H1 (cell line): ENCODE results near the gene RRP9. TPM values are rescaled to one million over a fixed set of nuclear protein-coding genes. Genes with fewer than 3 reads are reported as not detected.

ENCODE experiments used
- CTCF ChIA-PET: fragments of 300-600 bp; sonication (Branson Sonifier 250); formaldehyde crosslinking; loops from one replicate; lab custom pipeline; 2021; ENCODE audit not compliant: partially characterized antibody; lab: Charles Lee
- POLR2A ChIA-PET: fragments of 300-600 bp; sonication (Branson Sonifier 250); formaldehyde crosslinking; loops from one replicate; lab custom pipeline; 2021; ENCODE audit warnings: inconsistent platforms; ENCODE audit not compliant: partially characterized antibody; lab: Charles Lee
- DNase-seq, 2 experiments: peaks; one replicate each; pipeline versions ENCODE4 v3.0.0 to v3.0.0-alpha.2; 2010 to 2022; ENCODE audit warnings: low spot score in 2 of 2, low read depth in 1 of 2, mixed read lengths in 1 of 2
- FAIRE-seq: peaks from 2 replicates; lab custom pipeline; 2011; peaks lifted over from hg19 to GRCh38; lab: Jason Lieb, UNC
- H2AFZ ChIP-seq: 2 replicates; pipeline ENCODE4 v1.8.1; 2012; ENCODE audit warnings: low read length, inconsistent platforms
- H2AK5ac ChIP-seq: 2 replicates; pipeline ENCODE4 v1.6.1; 2013; ENCODE audit warnings: low read depth, low read length
- H2BK120ac ChIP-seq: replicated peaks from 2 replicates; pipeline ENCODE3; 2013; ENCODE audit warnings: low read depth, low read length, inconsistent platforms
- H2BK12ac ChIP-seq: 2 replicates; pipeline ENCODE4 v1.6.1; 2013; ENCODE audit warnings: low read depth, low read length
- H2BK15ac ChIP-seq: 2 replicates; pipeline ENCODE4 v1.6.1; 2013; ENCODE audit warnings: low read length
- H2BK20ac ChIP-seq: 2 replicates; pipeline ENCODE4 v1.6.1; 2013; ENCODE audit warnings: low read length
- H2BK5ac ChIP-seq: 2 replicates; pipeline ENCODE4 v1.6.1; 2013; ENCODE audit warnings: low read depth, low read length
- H3K14ac ChIP-seq: 2 replicates; pipeline ENCODE4 v1.6.1; 2013; ENCODE audit warnings: inconsistent platforms; ENCODE audit not compliant: insufficient read length
- H3K18ac ChIP-seq: 2 replicates; pipeline ENCODE4 v1.6.1; 2013; ENCODE audit warnings: low read length; ENCODE audit errors: extremely low read depth
- H3K23ac ChIP-seq: 2 replicates; pipeline ENCODE4 v1.6.1; 2013; ENCODE audit warnings: inconsistent platforms; ENCODE audit not compliant: insufficient read length
- H3K23me2 ChIP-seq: 2 replicates; pipeline ENCODE4 v1.6.1; 2013; ENCODE audit warnings: low read depth, low read length
- H3K27ac ChIP-seq: 2 replicates; pipeline ENCODE4 v1.6.1; 2011; ENCODE audit warnings: low read depth, low read length, inconsistent platforms
- H3K27me3 ChIP-seq, 4 experiments: replicated peaks in 1 of 4; 1 replicate in 1 of 4; 2 replicates in 3 of 4; pipeline versions ENCODE4 v1.6.1 to v1.8.1; 2011 to 2013; ENCODE audit warnings: low read length in 3 of 4, mild to moderate bottlenecking in 3 of 4, inconsistent platforms in 2 of 4, mixed read lengths in 2 of 4, moderate library complexity in 1 of 4; ENCODE audit not compliant: control insufficient read depth in 3 of 4, insufficient read depth in 3 of 4; ENCODE audit errors: extremely low read depth in 1 of 4
- H3K36me3 ChIP-seq, 4 experiments: 2 replicates each; pipeline versions ENCODE4 v1.6.1 to v1.8.1; 2011 to 2013; ENCODE audit warnings: mild to moderate bottlenecking in 4 of 4, low read length in 3 of 4, moderate library complexity in 2 of 4, control low read depth in 1 of 4, inconsistent platforms in 1 of 4; ENCODE audit not compliant: insufficient read depth in 4 of 4, control insufficient read depth in 2 of 4
- H3K4ac ChIP-seq: replicated peaks from 2 replicates; pipeline ENCODE3; 2013; ENCODE audit warnings: low read length, low read depth, mixed read lengths, inconsistent platforms; ENCODE audit not compliant: insufficient read length
- H3K4me1 ChIP-seq, 4 experiments: replicated peaks in 1 of 4; 1 replicate in 1 of 4; 2 replicates in 3 of 4; pipeline versions ENCODE4 v1.6.1 to v1.8.1; 2011 to 2013; ENCODE audit warnings: low read length in 3 of 4, inconsistent platforms in 2 of 4, mixed read lengths in 1 of 4; ENCODE audit not compliant: insufficient read depth in 4 of 4, control insufficient read depth in 3 of 4
- H3K4me2 ChIP-seq, 2 experiments: 2 replicates each; pipeline versions ENCODE4 v1.6.1 to v1.8.1; 2011 to 2013; ENCODE audit warnings: low read depth in 2 of 2, low read length in 2 of 2, control low read depth in 1 of 2, inconsistent platforms in 1 of 2, mild to moderate bottlenecking in 1 of 2; ENCODE audit not compliant: insufficient read depth in 1 of 2
- H3K4me3 ChIP-seq, 4 experiments: fragments of 200-600, 300-600 bp in 1 of 4; sonication (generic), shearing (Covaris generic), sonication (Bioruptor Twin) in 1 of 4; 2 replicates each; pipeline versions ENCODE4 v1.5.1 to v1.8.1; 2011 to 2016; ENCODE audit warnings: low read length in 4 of 4, low read depth in 3 of 4, control low read depth in 2 of 4, inconsistent platforms in 2 of 4, mild to moderate bottlenecking in 2 of 4, mixed read lengths in 1 of 4, moderate library complexity in 1 of 4; ENCODE audit not compliant: insufficient read depth in 2 of 4; ENCODE audit errors: extremely low read depth in 1 of 4
- H3K56ac ChIP-seq: replicated peaks from 2 replicates; pipeline ENCODE3; 2013; ENCODE audit warnings: low read depth, mild to moderate bottlenecking, mixed read lengths, low read length, inconsistent platforms; ENCODE audit not compliant: insufficient read length
- H3K79me1 ChIP-seq: 2 replicates; pipeline ENCODE4 v1.6.1; 2013; ENCODE audit warnings: low read depth, low read length, control low read depth
- H3K79me2 ChIP-seq, 2 experiments: 2 replicates each; pipeline versions ENCODE4 v1.6.1 to v1.8.1; 2012 to 2013; ENCODE audit warnings: low read length in 2 of 2, mild to moderate bottlenecking in 2 of 2, inconsistent platforms in 1 of 2; ENCODE audit not compliant: insufficient read depth in 2 of 2, control insufficient read depth in 1 of 2
- H3K9ac ChIP-seq, 4 experiments: replicated peaks in 1 of 4; 1 replicate in 1 of 4; 2 replicates in 3 of 4; pipeline versions ENCODE4 v1.6.1 to v1.8.1; 2011 to 2013; ENCODE audit warnings: low read depth in 3 of 4, low read length in 3 of 4, control low read depth in 2 of 4, mild to moderate bottlenecking in 2 of 4, moderate library complexity in 2 of 4, inconsistent platforms in 1 of 4; ENCODE audit errors: extremely low read depth in 1 of 4
- H3K9me3 ChIP-seq, 2 experiments: 2 replicates each; pipeline versions ENCODE4 v1.6.1 to v1.8.1; 2012 to 2013; ENCODE audit warnings: mild to moderate bottlenecking in 2 of 2, moderate library complexity in 2 of 2, control low read depth in 1 of 2, inconsistent platforms in 1 of 2, low read depth in 1 of 2, low read length in 1 of 2, mixed read lengths in 1 of 2; ENCODE audit not compliant: insufficient read depth in 2 of 2
- H4K20me1 ChIP-seq, 2 experiments: replicated peaks in 1 of 2; 2 replicates each; pipeline versions ENCODE3 to v1.8.1; 2011 to 2013; ENCODE audit warnings: inconsistent platforms in 2 of 2, low read length in 2 of 2, mild to moderate bottlenecking in 1 of 2; ENCODE audit not compliant: insufficient read depth in 2 of 2, control insufficient read depth in 1 of 2
- H4K5ac ChIP-seq: 2 replicates; pipeline ENCODE4 v1.6.1; 2013; ENCODE audit warnings: low read length, low read depth, mixed read lengths, inconsistent platforms; ENCODE audit not compliant: insufficient read length
- H4K8ac ChIP-seq: 2 replicates; pipeline ENCODE4 v1.8.0; 2013; ENCODE audit warnings: mild to moderate bottlenecking, moderate library complexity, low read length, inconsistent platforms; ENCODE audit not compliant: insufficient read depth; ENCODE audit errors: extremely low read depth
- H4K91ac ChIP-seq: replicated peaks from 2 replicates; pipeline ENCODE3; 2013; ENCODE audit warnings: low read length, mixed read lengths, inconsistent platforms; ENCODE audit not compliant: insufficient read length
- ATF3 ChIP-seq: IDR thresholded peaks from 2 replicates; pipeline ENCODE4 v1.6.1; 2011; ENCODE audit warnings: low read depth, mild to moderate bottlenecking, low read length; ENCODE audit not compliant: insufficient read depth
- BRCA1 ChIP-seq: IDR thresholded peaks from 2 replicates; pipeline ENCODE4 v1.6.1; 2012; ENCODE audit warnings: low read depth, low read length, improper control_type of control experiment
- CTCF ChIP-seq, 3 experiments: IDR thresholded peaks; 1 replicate in 2 of 3; 2 replicates in 1 of 3; pipeline versions ENCODE4 v1.5.1 to v1.6.1; 2011; ENCODE audit warnings: low read length in 3 of 3, mild to moderate bottlenecking in 3 of 3, inconsistent platforms in 2 of 3, low read depth in 1 of 3, moderate library complexity in 1 of 3; ENCODE audit not compliant: insufficient read depth in 1 of 3; ENCODE audit errors: control extremely low read depth in 1 of 3
- EGR1 ChIP-seq: IDR thresholded peaks from 2 replicates; pipeline ENCODE4 v1.6.1; 2011; ENCODE audit warnings: low read depth, low read length, borderline replicate concordance
- GTF2F1 ChIP-seq: IDR thresholded peaks from 2 replicates; pipeline ENCODE4 v1.6.1; 2012; ENCODE audit warnings: low read depth, low read length, improper control_type of control experiment, borderline replicate concordance
- KDM5A ChIP-seq: fragments of 200-600 bp; IDR thresholded peaks from 2 replicates; pipeline ENCODE4 v1.7.1; 2012; ENCODE audit warnings: mild to moderate bottlenecking, low read length, inconsistent platforms, mixed read lengths
- SIX5 ChIP-seq: IDR thresholded peaks from 2 replicates; pipeline ENCODE4 v1.6.1; 2011; ENCODE audit warnings: mild to moderate bottlenecking, low read depth, low read length
- SP1 ChIP-seq: IDR thresholded peaks from 2 replicates; pipeline ENCODE4 v1.6.1; 2011; ENCODE audit warnings: low read depth, low read length
- SP2 ChIP-seq: IDR thresholded peaks from 2 replicates; pipeline ENCODE4 v1.6.1; 2012; ENCODE audit warnings: mild to moderate bottlenecking, low read length, inconsistent platforms
- SP4 ChIP-seq: IDR thresholded peaks from 2 replicates; pipeline ENCODE4 v1.6.1; 2012; ENCODE audit warnings: low read length, inconsistent platforms
- TEAD4 ChIP-seq: IDR thresholded peaks from 2 replicates; pipeline ENCODE4 v1.6.1; 2012; ENCODE audit warnings: low read depth, low read length, inconsistent platforms, mixed read lengths
- WGBS, 2 experiments: shearing (Covaris generic) in 1 of 2; methylation state at CpG; one replicate each; pipeline versions ENCODE4 v1.1.6 to v1.1.7; 2013 to 2015; ENCODE audit warnings: low lambda C conversion rate in 2 of 2, mixed read lengths in 2 of 2, inconsistent platforms in 1 of 2, low coverage in 1 of 2, missing lambda C conversion rate in 1 of 2; ENCODE audit not compliant: insufficient replicate concordance in 2 of 2, insufficient coverage in 1 of 2, insufficient read length in 1 of 2; ENCODE audit errors: extremely low coverage in 1 of 2, missing lambda C conversion rate in 1 of 2; 5-methylcytosine and 5-hydroxymethylcytosine counted together
- polyA plus RNA-seq, 7 experiments: library from polyadenylated mRNA; depleted of rRNA in 3 of 7; stranded (reverse) in 5 of 7; unstranded in 2 of 7; fragments of >200 nt in 5 of 7; fragments of 200-250 nt in 2 of 7; gene quantifications; 1 replicate in 5 of 7; 2 replicates in 1 of 7; 4 replicates in 1 of 7; pipeline versions ENCODE4 v1.2.1 to v1.2.3, GENCODE V29; 2011 to 2013; ENCODE audit warnings: missing spikeins in 2 of 7, mixed read lengths in 2 of 7
- total RNA-seq: library from RNA; stranded (reverse); fragmentation: NEBNext Ultra II Directional; extraction: Animal tissue kit (Norgen Biotek cat#: 25700); gene quantifications from 2 replicates; pipeline ENCODE4 v1.2.1, GENCODE V29; 2021

RRP9 gene
- total and polyA plus RNA-seq, 2 of the 8 experiments (the other 6 are each of a cell fraction or from before 2014, with no cell fraction given): 55.6 to 68.9 TPM

DNA sequence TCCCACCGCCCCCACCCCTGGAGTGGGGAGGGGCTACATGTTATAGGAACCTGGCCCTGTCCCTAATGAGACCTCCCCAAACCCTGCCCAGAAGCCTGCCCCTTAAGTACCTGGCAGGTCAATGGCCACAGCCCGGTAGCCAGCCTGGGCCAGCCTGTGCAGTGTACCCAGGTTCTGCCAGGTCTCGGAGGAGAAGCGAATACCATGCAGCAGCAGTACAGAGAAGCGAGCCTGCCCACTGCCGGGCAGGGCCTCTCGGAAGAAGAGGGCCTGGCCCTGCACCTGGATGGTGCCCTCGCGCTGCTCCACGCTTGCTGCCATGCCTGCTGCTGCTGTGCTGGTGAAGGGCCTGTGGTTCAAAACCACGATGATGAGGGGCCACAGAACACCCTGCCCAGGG is 29.6 kb upstream of the RRP9 start:
- H3K36me3 ChIP-seq: no peaks in the 10 kb centered on the region
- H3K56ac ChIP-seq: no peak overlapping the region
- no peak overlapping the region for H2BK120ac ChIP-seq
- H3K79me1 ChIP-seq: 0 out of 2 replicates have a peak, but pooled peaks cover 2% of the 10 kb centered on the region
- no peak overlapping the region for H3K4me3 ChIP-seq
- no peak overlapping the region for H3K18ac ChIP-seq
- no peaks in the 10 kb centered on the region; a peak in 1 of 4 replicates for H3K9me3 ChIP-seq
- H3K4me2 ChIP-seq: no peak overlapping the region
- FAIRE-seq (no peak), DNase-seq (no peak)
- no peak overlapping the region for H3K4ac ChIP-seq
- CTCF ChIA-PET: interaction anchor here (1.0 to 10.5 kb wide), 7 partner anchors 11 to 179 kb away, joined by 3 to 66 read pairs (median 7); partner anchors contain the start of genes ACY1, PARP3 and RRP9
- peaks cover 0 to 3% of the 10 kb centered on the region in 2 experiments for H4K20me1 ChIP-seq
- H3K23ac ChIP-seq: no peak overlapping the region
- H2BK5ac ChIP-seq: no peak overlapping the region
- H3K4me1 ChIP-seq: peaks cover 14 to 43% (median 33%) of the 10 kb centered on the region in 4 experiments
- H2AK5ac ChIP-seq: no peak overlapping the region; the same call in 1 of the 2 replicates
- H3K27me3 ChIP-seq: peaks cover 0 to 27% (median 21%) of the 10 kb centered on the region in 4 experiments; a peak in 5 of 7 replicates
- H3K27ac ChIP-seq: no peak overlapping the region
- no peak overlapping the region for H2BK12ac ChIP-seq
- H3K23me2 ChIP-seq: peaks cover 19% of the 10 kb centered on the region
- H2BK20ac ChIP-seq: no peak overlapping the region
- no peak overlapping the region for H2AFZ ChIP-seq
- no peak overlapping the region for H3K14ac ChIP-seq
- no peak overlapping the region for H4K8ac ChIP-seq
- H3K9ac ChIP-seq: no peak overlapping the region
- H2BK15ac ChIP-seq: peak overlapping the region; percentile 48; the same call in 1 of the 2 replicates
- H3K79me2 ChIP-seq: no peaks in the 10 kb centered on the region
- WGBS, 2 experiments: 96% methylated on average over 11 of the region's 11 CpGs; no CpG with 5 or more reads in 1 of the 2 experiments
- H4K91ac ChIP-seq: no peak overlapping the region
- POLR2A ChIA-PET: interaction anchor here (1.3 to 29.3 kb wide), 5 partner anchors 0 to 30 kb away, joined by 3 to 923 read pairs (median 130); partner anchors contain the start of genes ABHD14A, ABHD14B, ACY1 and GPR62
- no peak overlapping the region for H4K5ac ChIP-seq
- no peak for TF ChIP-seq KDM5A
- no peak for TF ChIP-seq SP4
- TF ChIP-seq SIX5: no peak
- TF ChIP-seq SP2: no peak
- no peak for TF ChIP-seq ATF3
- no peak for TF ChIP-seq BRCA1
- no peak for TF ChIP-seq SP1
- no peak for TF ChIP-seq EGR1
- no peak for TF ChIP-seq GTF2F1
- no peak for TF ChIP-seq TEAD4
- no peak for TF ChIP-seq CTCF (IDR thresholded peaks at IDR 0.05; ENCODE audit: control extremely low read depth in 1 of 3, insufficient read depth in 1 of 3, low read depth in 1 of 3, low read length in 3 of 3)
